Measurements from ENCODE around the gene DGAT2.

DNA sequence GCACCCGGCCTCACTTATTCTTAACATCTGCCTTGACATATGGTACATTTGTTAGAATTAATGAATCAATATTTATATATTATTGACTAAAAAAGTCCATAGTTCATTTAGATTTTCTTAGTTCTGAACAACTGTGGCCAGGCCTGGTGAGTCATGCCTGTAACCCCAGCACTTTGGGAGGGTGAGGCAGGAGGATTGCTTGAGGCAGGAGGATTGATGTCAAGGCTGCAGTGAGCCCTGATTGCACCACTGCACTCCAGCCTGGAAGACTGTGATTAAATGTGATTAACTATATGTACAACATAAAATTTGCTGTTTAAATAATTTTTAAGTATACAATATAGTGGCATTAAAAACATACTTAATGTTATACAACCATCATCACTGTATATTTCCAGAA is 52.1 kb downstream of the DGAT2 start:
- TF ChIP-seq, protein P1, sequence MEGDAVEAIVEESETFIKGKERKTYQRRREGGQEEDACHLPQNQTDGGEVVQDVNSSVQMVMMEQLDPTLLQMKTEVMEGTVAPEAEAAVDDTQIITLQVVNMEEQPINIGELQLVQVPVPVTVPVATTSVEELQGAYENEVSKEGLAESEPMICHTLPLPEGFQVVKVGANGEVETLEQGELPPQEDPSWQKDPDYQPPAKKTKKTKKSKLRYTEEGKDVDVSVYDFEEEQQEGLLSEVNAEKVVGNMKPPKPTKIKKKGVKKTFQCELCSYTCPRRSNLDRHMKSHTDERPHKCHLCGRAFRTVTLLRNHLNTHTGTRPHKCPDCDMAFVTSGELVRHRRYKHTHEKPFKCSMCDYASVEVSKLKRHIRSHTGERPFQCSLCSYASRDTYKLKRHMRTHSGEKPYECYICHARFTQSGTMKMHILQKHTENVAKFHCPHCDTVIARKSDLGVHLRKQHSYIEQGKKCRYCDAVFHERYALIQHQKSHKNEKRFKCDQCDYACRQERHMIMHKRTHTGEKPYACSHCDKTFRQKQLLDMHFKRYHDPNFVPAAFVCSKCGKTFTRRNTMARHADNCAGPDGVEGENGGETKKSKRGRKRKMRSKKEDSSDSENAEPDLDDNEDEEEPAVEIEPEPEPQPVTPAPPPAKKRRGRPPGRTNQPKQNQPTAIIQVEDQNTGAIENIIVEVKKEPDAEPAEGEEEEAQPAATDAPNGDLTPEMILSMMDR (IDR thresholded peaks at IDR 0.05) = no peak
- TF ChIP-seq ZFX (IDR thresholded peaks at IDR 0.05; ENCODE audit: borderline replicate concordance) = no peak
